RWPE1 (cell line): ENCODE measurements around the gene FBN2.

Source experiments
- CTCF ChIA-PET: fragments of 350-600 bp; sonication (Branson Sonifier 250); formaldehyde crosslinking; extraction: SDS; loops from one replicate; lab custom pipeline; 2021; lab: Yijun Ruan, JAX
- POLR2A ChIA-PET: fragments of 400-600 bp; formaldehyde crosslinking; extraction: SDS; loops from one replicate; lab custom pipeline; 2020; ENCODE audit warnings: antibody characterized with exemption; ENCODE audit not compliant: low non-redundant PET; lab: Yijun Ruan, JAX
- DNase-seq: peaks from one replicate; pipeline ENCODE4 v3.0.0; 2012; ENCODE audit warnings: low spot score
- H3K27ac ChIP-seq: fragments of 450-650 bp; 2 replicates; pipeline ENCODE4 v1.5.1; 2017
- TF ChIP-seq, protein P1 (sequence below): fragments of 450-650 bp; conservative IDR thresholded peaks from 2 replicates; pipeline ENCODE4 v1.5.1; 2017; ENCODE audit warnings: low read depth, mild to moderate bottlenecking

FBN2 gene

GRCh38 chr5:128426090-128426534, 111.9 kb downstream of the FBN2 start:
- DNase-seq, result no peak
- ChIA-PET POLR2A (no interaction called here), CTCF (no interaction called here)
- no peak overlapping the region for H3K27ac ChIP-seq
- TF ChIP-seq, protein P1, sequence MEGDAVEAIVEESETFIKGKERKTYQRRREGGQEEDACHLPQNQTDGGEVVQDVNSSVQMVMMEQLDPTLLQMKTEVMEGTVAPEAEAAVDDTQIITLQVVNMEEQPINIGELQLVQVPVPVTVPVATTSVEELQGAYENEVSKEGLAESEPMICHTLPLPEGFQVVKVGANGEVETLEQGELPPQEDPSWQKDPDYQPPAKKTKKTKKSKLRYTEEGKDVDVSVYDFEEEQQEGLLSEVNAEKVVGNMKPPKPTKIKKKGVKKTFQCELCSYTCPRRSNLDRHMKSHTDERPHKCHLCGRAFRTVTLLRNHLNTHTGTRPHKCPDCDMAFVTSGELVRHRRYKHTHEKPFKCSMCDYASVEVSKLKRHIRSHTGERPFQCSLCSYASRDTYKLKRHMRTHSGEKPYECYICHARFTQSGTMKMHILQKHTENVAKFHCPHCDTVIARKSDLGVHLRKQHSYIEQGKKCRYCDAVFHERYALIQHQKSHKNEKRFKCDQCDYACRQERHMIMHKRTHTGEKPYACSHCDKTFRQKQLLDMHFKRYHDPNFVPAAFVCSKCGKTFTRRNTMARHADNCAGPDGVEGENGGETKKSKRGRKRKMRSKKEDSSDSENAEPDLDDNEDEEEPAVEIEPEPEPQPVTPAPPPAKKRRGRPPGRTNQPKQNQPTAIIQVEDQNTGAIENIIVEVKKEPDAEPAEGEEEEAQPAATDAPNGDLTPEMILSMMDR, result no peak

DNA sequence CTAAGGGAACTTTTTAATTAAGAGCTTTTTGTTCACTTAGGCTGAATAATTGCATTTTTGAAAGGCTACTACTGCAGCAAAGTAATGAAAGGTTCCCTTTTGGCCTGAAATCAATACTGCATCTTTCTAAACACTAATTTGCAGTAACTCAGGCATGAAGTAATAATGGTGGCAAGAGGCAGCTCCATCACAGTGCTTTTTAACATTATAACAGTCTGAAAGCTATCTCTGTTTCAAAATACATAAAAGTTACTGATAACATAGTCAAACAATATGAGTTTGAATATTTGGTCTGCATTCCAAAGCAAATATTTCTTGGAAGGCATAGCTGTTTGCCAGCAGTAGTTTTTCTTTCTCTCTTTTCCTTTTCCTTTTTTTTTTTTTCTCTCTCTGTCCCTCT, 113.4 kb downstream of the FBN2 start:
- H3K27ac ChIP-seq, result no peak overlapping the region
- CTCF ChIA-PET, result interaction anchor here (0.9 kb wide), 1 partner anchor 43 kb away, joined by 3 read pairs; no protein-coding TSS in a partner anchor
- DNase-seq, result no peak
- POLR2A ChIA-PET, result interaction anchor here (0.6 kb wide), 1 partner anchor 206 kb away, joined by 5 read pairs; no protein-coding TSS in a partner anchor
- TF ChIP-seq, protein P1, result no peak

- H3K27ac ChIP-seq, result no peak overlapping the region
- ChIA-PET CTCF (no interaction called here), POLR2A (no interaction called here)
- no peak for DNase-seq
- TF ChIP-seq, protein P1, result no peak
Observed at GRCh38 chr5:128422612-128423011, 115.4 kb downstream of the FBN2 start.

DNA sequence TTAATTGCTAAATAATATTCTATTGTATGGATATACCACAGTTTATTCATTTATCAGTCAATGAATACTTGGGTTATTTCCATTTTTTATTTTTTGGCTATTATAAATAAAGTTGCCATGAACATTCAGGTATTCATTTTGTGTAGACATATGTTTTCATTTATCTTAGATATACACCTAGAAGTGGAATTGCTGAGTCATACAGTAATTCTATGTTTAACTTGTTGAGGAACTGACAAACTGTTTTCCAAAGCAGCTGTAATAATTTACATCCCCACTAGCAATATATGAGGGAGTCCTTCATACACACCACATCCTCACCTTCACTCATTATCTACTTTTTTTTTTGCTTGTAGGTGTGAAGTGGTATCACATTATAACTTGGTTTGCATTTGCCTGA, 123.6 kb downstream of the FBN2 start:
- ChIA-PET POLR2A (no interaction called here), CTCF (no interaction called here)
- DNase-seq, result no peak
- TF ChIP-seq, protein P1, result no peak
- H3K27ac ChIP-seq, result no peak overlapping the region

GRCh38 chr5:128413356-128413755, 124.7 kb downstream of the FBN2 start:
- ChIA-PET CTCF (interaction anchor here (0.6 kb wide), 1 partner anchor 627 kb away, joined by 3 read pairs; no protein-coding TSS in a partner anchor), POLR2A (no interaction called here)
- TF ChIP-seq, protein P1, result no peak
- H3K27ac ChIP-seq, result no peak overlapping the region
- no peak for DNase-seq

- POLR2A ChIA-PET, result no interaction called here
- CTCF ChIA-PET, result interaction anchor here (0.7 kb wide), 1 partner anchor 380 kb away, joined by 4 read pairs; no protein-coding TSS in a partner anchor
- H3K27ac ChIP-seq, result no peak overlapping the region
- DNase-seq, result no peak
- TF ChIP-seq, protein P1, result no peak
Observed at GRCh38 chr5:128412145-128412930, 125.7 kb downstream of the FBN2 start.
